ENCODE measurements around the gene RTN4.

GRCh38 chr2:54954158-54954557, 96.1 kb downstream of the RTN4 start:
- TF ChIP-seq, protein P1, sequence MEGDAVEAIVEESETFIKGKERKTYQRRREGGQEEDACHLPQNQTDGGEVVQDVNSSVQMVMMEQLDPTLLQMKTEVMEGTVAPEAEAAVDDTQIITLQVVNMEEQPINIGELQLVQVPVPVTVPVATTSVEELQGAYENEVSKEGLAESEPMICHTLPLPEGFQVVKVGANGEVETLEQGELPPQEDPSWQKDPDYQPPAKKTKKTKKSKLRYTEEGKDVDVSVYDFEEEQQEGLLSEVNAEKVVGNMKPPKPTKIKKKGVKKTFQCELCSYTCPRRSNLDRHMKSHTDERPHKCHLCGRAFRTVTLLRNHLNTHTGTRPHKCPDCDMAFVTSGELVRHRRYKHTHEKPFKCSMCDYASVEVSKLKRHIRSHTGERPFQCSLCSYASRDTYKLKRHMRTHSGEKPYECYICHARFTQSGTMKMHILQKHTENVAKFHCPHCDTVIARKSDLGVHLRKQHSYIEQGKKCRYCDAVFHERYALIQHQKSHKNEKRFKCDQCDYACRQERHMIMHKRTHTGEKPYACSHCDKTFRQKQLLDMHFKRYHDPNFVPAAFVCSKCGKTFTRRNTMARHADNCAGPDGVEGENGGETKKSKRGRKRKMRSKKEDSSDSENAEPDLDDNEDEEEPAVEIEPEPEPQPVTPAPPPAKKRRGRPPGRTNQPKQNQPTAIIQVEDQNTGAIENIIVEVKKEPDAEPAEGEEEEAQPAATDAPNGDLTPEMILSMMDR (IDR thresholded peaks at IDR 0.05) = no peak
- no peak for TF ChIP-seq POLR2A (IDR thresholded peaks at IDR 0.05)

Measured in body of pancreas (tissue), 4 donors.